ENCODE data around the gene CCDC154. TPM values are rescaled to one million over a fixed set of nuclear protein-coding genes. Genes with fewer than 3 reads are reported as not detected.
"Not testable (repeated sequence)": the region's sequence is repeated elsewhere in the genome, so short reads cannot be mapped to it uniquely, and the experiment has no call there.

The CCDC154 gene
- total RNA-seq, result 0.58 TPM in 1 of 2 replicates, not detected in the other

GRCh38 chr16:1443980-1444729 lies at the start of gene CCDC154:
CCDC154 (minus strand) TSS chr16:1444556; CDS start chr16:1444322, 234 bp downstream.
- DNase-seq (ENCODE audit: extremely low read depth, low read depth, low spot score), result no peak

DNA sequence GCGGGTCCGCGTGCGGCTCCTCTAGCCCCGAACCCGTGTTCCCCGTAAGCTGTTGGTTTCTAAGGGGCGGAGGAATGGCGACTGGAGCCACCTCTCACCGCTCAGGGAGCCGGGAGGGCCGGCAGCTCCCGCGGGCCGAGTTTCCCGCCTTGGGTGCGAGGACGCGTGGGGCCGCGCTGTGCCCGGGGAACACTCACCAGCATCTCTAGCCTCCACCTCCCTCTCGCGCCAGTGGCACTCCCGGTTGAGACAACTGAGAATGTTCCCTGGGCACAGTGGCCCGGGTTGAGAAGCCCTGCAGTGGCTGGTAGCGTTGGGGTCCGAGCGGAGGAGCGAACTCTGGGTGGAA lies 49.4 kb upstream of the CCDC154 start:
- no peak for DNase-seq (ENCODE audit: extremely low read depth, low read depth, low spot score)

DNA sequence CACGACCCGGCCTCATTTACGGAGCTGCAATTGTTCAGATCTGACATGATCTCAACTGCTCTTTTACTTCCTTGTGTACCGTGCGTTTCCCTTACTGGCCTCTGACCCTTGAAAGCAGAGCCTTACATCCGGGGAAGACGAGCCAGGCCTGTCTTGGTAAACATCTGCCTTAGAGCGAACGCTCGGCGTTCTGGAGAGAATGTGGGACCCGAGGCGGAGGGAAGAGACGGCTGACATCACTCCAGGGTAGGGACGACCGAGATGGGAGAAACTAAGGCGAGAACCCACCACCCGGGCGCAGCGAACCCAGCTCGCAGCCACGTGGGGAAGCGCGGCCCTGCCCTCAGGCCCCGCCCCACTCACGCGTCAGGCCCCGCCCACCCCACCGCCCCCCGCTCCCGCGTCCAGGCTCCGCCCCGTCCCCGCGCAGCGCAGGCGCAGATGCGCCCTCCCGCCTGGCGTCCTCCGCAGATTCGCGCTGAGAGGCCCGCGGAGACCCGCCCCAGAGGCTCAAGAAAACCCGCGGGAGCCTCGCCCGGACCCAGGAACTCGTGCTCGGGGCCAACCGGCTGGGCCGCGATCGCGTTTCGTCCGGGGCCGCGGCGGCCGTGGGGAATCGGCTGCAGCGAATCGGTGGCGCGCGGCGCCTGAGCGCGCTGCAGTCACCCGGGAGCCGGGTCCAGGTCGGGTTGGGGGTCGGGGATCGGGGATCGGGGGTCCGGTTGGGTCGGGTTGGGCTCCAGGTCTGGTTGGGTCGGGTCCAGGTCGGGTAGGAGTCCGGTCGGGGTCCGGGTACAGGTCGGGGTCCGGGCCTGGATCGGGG lies 48.8 kb upstream of the CCDC154 start, which contains the start of gene TELO2:
Gene TELO2, plus strand, starts transcription at position 438 of the 823 bp plus-strand sequence. CDS start 922 bp downstream, outside the sequence.
- no peak for DNase-seq (ENCODE audit: extremely low read depth, low read depth, low spot score)

DNA sequence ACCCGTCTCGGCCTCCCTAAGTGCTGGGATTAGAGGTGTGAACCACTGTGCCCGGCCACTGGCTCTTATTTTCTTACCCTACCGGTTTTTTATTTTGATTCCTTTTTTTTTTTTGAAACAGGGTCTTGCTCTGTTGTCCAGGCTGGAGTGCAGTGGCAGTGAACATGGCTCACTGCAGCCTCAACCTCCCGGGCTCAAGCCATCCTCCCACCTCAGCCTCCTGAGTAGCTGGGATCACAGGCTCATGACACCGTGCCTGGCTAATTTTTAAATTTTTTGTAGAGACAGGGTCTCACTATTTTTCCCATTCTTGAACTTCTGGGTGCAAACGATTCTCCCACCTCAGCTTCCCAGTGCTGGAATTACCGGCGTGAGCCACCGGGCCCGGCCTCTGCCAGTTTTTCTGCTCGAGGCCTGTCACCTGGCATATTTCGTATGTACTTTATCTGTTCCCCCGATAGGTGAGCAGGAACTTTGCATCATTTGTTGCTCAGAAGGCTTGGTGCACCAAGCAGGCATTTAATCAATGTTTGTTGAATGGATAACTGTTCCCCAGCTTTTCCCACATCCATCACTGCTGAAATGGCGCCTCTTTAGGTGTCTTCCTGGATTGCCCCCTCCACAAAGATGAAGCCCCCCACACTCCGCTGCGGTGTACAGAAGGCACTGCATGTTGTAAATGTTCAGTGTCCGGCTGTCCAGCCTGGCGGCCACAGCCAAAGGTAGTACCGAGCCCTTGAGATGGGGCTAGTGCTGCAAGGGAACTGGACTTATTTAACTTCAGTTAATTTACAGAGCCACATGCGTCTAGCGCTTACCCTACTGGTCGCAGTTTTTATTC lies 47.9 kb upstream of the CCDC154 start:
- no peak for DNase-seq (ENCODE audit: extremely low read depth, low read depth, low spot score)

- DNase-seq (ENCODE audit: extremely low read depth, low read depth, low spot score), result no peak
Measured at GRCh38 chr16:1491327-1491726, 47.0 kb upstream of the CCDC154 start.

DNA sequence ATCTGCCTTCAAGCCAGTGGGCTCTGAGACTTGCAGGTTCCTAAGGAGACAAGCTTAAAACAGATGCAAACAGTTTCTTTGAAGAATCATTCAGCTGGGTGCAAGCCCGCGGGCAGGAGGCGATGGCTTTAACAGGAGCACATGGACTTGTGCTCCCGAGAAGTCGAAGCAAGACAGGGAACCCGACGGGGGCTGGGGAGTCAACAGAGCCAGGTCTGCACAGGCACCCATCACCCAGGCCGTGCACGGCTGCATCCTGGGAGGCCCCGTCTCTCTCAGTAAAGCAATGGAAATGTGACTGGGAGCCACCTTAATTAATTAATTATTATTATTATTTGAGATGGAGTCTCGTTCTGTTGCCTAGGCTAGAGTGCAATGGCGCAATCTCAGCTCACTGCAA lies 44.7 kb upstream of the CCDC154 start:
- no peak for DNase-seq (ENCODE audit: extremely low read depth, low read depth, low spot score)

- DNase-seq (ENCODE audit: extremely low read depth, low read depth, low spot score), result no peak
Measured at GRCh38 chr16:1488619-1489018, 44.3 kb upstream of the CCDC154 start, which contains the start of gene PTX4. PTX4 (minus strand) TSS chr16:1488944; CDS start chr16:1488909, 35 bp downstream.

GRCh38 chr16:1488054-1488601 lies 43.8 kb upstream of the CCDC154 start:
- no peak for DNase-seq (ENCODE audit: extremely low read depth, low read depth, low spot score)

DNA sequence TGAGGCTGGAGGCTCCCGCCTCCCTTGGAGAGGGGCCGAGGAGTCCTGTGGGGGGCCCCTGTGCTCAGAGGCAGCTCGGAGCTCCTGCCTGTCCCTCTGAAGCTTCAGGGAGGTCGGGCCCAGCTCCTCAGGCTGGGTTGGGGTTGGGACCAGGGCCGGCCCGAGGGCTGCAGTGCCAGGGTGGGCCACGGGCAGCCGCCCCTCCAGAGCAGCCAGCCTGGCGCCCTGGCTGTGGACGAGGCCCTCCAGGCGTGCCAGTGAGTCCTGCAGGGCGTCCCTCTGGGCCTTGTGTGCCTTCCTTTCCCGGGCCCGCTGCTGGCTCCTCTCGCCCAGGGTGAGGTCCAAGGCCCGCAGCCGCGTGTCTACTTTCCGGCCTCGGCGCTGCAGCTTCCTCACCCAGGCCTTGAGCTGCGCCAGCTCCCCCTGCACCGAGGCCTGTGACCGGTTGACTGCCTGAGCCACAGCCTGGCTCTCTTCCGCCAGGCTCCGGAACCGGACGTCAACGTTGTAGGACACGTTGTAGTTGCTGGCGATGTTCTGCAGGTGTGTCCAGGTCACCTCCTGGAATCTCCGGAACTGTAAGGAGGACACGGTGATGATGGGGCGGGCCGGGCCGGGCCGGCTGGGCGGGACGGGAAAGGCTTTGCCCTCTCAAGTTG lies 43.2 kb upstream of the CCDC154 start:
- DNase-seq (ENCODE audit: extremely low read depth, low read depth, low spot score), result no peak

DNA sequence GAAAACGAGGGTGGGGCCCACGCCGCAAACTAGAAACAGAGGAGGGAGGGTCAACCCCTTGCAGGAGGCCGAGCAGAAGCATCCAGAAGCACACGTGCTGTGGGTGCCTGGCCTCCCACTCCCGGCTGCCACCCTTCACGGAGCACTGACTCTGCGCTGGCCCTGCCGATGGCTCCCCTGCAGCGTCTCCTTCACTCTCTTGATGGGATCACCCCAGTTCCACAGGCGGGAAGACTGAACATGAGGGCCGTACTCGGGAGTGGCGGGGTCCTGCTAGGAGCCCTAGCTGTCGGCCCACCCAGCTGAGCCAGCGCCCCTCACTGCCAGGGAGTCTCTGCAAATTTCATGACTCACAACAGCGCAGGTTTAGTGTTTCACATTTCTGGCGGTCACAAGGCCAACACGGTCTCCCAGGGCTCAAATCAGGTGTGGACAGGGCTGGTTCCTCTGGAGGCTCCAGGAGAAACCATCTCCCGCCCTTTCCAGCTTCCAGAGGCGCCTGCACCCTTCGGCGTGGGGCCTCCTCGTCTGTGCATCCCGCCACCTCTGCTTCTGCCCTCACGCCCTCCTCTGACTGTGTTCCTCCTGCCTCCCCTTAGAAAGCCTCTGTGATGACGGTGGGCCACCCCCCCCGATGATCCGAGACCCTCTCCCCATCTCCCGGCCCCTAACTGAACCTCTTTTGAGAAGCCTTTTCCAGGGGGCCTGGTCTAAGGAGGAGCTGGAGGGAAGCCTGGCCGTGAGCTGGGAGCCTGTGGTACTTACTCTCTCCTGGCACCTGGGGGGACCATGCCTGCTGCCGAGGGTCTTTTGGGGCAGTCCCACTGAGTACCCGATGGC lies 42.4 kb upstream of the CCDC154 start:
- no peak for DNase-seq (ENCODE audit: extremely low read depth, low read depth, low spot score)

DNA sequence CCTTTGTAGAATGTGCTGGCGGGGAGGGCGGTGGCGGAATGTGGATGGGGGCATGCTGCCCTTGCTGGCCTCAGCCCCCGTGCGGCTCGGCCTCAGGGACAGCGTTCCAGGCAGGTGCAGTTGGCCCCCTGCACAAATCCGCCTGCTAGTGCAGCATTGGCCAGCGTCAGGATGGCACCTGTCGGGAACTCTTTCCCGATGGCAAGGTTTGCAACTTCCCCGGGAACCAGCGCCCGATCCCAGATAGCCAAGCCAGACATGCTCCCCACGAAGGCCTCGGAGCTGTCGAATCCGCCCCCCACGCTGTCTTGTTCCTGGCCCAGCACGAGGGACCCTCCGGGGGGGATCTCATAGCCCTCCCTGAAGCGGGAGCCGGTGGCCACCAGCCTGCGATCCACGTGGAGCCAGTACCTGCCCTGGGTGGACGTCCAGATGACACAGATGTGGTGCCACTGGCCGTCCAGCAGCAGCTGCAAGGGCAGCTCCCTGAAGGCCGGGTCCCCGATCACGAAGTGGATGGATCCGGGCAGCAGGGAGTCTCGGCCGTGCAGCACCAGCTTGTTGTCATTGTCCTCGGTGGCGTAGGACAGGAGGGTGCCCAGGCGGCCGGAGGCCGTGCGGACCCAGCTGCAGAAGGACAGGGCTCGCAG lies 41.6 kb upstream of the CCDC154 start:
- DNase-seq (ENCODE audit: extremely low read depth, low read depth, low spot score), result no peak

DNA sequence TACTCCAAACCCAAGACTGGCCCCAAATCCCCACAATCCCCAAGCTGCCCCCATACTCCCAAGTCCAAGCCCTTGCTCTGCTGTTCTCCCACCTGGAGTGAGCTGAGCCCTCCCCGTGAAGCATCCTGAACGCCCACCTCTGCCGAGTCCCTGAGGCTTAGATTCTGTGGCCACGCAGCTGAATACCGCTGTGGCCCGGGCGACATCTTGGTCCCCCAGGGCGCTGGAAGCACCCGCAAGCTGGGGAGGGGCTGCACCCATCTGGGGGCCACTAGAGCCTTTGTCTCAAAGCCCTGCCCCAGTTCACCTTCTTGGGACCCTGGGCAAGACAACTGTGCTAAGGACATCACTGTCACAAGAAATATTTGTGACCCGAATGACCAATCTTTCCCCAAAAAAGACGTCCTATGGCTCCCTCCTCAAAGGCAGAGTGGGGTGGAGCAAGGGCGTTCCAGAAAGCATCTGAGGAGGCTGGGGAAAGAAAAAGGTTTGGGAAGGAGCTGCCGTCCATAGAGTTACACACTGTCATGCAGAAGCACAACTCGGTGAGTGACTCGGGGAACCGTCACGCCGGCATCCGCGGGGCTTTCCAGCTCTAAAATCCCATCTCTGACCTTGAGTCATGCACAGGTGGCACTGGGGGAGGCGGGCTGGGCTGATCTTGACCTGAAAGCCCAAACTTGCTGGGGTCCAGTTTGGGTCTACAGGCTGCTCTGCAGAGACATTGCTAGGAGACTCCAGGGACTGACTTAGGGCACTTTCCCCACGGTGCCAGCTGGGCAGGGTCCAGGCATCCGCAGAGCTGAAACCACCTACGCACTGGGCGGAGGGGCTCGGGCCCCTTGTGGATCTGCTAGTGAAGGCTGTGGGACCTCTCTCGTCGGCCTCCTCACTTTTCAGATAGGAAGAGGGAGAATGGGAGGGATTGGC lies 37.8 kb upstream of the CCDC154 start:
- no peak for DNase-seq (ENCODE audit: extremely low read depth, low read depth, low spot score)

DNA sequence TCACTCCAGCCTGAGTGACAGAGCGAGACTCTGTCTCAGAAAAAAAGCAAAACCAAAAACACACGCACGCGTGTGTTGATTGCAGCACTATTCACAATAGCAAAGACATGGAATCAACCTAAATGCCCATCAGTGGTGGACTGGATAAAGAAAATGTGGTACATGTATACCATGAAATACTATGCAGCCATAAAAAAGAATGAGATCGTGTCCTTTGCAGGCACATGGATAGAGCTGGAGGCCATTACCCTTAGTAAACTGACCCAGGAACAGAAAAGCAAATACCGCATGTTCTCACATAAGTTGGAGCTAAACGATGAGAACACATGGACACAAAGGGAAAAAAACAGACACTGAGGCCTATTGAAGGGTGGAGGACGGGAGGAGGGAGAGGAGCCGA lies 34.6 kb upstream of the CCDC154 start:
- not testable (repeated sequence) for DNase-seq (ENCODE audit: extremely low read depth, low read depth, low spot score)

DNA sequence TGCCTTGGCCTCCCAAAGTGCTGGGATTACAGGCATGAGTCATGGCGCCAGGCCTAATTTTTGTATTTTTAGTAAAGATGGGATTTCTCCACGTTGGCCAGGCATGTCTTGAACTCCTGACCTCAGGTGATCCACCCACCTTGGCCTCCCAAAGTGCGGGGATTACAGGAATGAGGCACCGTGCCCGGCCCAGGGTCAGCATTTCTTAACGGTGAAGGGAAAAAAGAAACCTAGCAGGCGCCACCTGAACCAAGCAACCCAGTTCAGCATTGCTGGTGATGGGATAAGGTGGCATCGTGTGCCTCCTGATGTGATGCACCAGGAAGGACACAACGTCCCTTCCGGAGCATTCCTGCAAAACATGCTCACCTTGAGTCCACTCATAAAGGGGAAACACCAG lies 32.7 kb upstream of the CCDC154 start:
- no peak for DNase-seq (ENCODE audit: extremely low read depth, low read depth, low spot score)

DNA sequence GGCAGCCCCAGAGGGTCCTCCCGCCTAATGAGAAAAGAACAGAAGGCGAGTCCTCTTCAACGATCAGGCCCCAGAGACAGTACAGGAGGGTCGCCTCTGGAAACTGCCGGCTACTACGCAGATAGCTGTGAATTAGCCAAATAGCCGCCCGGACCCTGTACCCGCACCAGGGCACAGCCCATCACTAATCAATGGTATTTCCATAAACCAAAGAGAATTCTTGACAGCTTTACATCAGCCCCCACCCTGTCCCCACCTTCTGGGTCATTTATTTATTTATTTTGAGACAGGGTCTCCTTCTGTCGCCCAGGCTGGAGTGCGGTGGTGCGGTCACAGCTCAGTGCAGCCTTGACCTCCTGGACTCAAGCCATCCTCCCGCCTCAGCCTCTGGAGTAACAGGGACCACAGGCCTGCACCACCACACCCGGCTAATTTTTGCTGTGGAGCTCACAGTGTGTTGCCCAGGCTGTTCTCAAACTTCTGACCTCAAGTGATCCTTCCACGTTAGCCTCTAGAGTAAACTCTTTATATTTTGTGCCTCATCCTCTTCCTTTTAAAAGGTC lies 31.3 kb upstream of the CCDC154 start:
- DNase-seq (ENCODE audit: extremely low read depth, low read depth, low spot score), result no peak

DNA sequence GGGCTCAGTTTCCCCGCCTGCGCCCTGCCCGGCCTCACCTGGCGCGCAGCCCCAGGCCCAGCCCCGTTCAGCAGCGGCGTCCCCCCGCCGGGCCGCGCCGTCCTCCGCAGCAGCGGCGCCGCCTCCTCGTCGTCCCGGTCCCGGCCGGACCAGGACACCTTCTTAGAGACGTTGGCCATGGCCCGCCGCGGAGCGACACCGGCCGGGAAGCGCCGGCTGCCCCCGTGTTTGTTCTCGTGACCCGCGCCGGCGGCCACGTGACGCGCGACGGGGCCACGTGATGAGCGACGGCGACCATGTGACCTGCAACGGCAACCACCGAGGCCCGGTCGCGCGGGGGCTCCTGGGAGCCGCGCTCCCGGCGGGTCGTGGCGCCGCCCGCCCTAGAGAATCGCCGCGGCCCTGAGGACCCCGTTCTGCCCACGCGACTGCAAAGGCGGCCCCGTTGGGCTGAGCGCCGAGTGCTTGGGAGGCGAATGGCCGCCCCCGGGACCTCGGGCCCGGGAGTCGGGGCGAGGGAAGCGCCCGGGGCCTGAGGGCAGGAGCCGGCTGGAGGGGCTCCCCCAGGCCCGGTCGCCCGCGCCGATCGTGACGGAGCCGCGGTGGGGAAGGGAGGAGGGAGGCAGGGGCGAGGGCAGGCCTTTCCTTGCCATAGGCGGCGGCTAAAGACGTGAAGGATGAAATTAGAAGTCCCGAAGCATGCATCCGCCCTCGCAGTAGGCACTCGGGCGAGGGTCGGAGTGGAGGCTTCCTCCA lies 30.6 kb upstream of the CCDC154 start, which contains the start of gene CLCN7:
Gene CLCN7, minus strand, starts transcription at position 233 of the 756 bp plus-strand sequence. Its CDS starts 54 bp downstream, at position 179.
- DNase-seq (ENCODE audit: extremely low read depth, low read depth, low spot score), result no peak

All from glomerular endothelial cell (primary cell).